IPS DF 4.7 (cell line): ENCODE measurements around the gene TAPT1.

Source experiments
- DNase-seq: peaks from one replicate; pipeline ENCODE4 v3.0.0-alpha.2; 2013; ENCODE audit warnings: low spot score; ENCODE audit errors: extremely low read depth

Gene TAPT1

DNA sequence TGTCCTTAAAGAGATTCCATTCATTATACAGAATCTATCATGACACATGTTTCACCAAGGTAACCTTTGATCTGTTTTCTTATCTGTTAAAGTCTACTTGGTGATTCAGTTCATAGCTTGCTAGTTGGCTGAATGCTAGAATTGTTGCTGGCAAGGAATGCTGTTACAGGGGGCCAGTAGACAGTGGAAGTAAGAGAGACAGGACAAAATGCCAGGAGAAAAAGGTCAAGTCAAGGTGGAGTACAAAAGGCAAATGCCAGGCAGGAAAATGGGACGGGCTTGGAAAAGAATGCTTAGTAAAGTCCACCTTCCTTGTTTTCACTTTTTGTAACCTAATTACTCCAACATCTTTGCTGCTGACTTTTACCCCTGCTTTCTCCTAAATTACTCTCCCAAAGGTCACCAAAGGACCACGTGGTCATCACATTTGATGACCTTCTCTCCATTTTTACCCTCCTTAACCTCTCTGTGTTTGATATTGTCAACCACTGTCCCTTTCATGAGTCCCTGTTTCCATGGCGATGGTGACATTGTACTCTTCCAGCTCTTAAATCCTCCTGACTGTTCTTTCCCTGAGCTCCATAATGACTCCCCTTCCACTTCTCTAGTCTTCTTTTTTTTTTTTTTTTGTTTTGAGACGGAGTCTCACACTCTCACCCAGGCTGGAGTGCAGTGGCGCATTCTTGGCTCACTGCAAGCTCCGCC lies 24.5 kb upstream of the TAPT1 start:
- DNase-seq: no peak

DNA sequence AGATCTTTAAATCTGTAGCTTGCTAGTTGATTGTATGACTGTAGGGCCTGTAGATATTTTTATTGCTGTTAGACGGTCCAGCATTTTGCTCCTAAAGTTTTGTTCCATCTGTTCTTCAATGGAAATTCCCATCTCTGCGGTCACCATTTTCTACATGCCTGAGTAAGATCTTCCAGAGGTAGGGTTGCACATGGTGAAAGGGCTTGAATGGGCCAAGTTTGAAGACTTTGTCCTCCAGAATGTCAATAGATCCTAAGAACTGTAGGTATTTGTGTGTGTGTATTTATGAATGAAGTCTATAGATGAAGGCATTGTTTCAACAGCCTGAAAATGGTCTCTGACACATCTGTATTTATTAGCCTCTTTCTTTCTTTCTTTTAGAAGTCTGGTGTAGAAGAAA lies 22.3 kb upstream of the TAPT1 start:
- DNase-seq: no peak

DNA sequence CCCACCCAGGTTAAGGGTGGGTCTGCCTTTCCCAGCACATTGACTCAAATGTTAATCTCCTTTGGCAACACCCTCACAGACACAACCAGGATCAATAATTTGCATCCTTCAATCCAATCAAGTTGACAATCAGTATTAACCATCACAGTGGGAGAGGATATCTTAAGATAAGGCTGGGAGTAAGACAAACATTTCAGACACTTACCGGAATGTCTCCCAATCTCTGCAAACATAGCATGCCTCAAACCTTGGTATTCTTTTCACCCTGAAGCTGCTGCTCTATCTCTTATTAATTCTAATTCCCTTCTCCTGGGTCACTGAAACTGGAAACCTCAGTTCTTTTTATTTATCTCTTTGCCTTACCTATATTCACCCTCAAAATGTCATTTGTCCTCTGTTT lies 19.0 kb upstream of the TAPT1 start:
- no peak for DNase-seq

DNA sequence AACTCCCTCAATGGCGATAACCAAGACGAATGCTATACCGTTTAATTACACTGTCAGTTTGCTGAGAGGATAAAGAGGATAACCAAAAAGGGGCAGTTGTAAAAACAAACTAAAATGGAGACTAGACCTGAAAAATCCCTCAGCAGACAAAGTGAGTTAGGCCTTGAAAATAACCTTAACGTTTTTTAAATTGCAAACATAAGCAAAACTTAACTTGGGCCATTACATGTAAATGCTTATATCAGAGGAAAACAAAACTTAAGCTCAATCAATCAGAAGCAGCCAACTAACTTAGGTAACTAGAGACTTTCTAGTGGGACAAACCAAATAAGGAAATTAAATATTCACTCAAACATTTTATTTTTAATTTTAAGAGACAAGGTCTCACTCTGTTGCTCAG lies 17.0 kb upstream of the TAPT1 start:
- DNase-seq: no peak

DNA sequence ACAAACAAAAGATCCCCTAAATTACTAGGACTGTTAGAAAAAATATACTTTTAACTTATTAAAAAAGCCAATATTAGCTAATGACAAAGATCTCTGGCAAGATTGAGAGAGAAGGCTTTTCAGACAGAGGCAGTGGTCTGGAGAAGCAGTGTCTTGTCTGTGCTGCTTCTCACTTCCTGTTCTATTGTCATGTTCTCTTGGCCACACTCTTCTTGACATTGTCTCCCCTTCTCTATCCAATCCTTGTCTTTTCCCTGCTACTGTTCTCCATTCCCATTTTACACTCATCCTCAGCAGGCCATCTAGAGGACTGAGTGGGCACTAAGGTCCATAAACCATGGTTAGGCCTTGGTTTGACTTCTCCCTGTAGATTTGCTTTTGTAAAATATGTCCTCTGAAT lies 14.0 kb upstream of the TAPT1 start:
- no peak for DNase-seq

DNA sequence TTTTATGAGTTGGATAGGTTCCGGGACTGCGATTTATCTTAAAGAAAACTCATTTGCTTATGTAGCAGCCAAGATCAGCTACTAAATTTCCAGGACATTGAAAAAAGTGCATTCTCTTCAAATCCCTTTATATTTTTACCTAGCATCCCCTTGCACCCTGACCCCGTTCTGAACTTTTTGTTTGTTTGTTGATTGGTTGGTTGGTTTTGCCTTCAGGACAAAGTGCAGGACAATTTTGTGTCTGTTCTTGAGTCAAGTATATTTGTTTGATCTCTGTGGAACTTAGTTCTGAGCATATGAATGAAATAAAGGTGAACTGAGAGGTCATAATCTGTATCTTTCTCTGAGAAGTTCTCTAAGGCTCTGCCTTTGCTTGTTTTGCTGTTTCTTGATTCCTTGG lies 12.8 kb upstream of the TAPT1 start:
- DNase-seq: no peak

DNA sequence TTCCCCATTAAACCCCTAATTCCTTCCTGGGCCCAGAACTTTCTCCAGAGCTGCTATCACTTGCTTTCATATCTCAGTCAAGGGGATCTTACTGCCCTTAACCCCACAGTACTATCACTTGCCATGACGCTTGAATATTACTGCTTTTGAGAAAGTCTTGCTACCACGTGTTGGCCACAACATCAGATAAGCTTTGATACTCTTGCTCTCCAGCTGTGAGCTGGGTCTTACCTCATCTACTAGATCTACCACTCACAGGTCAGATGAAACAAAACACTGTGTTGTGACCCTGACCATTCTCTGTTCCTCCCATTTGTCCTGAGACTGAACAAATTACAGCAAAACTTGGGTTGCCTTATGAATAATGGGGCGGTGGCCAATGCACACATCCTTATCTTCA lies 12.1 kb upstream of the TAPT1 start:
- no peak for DNase-seq

DNA sequence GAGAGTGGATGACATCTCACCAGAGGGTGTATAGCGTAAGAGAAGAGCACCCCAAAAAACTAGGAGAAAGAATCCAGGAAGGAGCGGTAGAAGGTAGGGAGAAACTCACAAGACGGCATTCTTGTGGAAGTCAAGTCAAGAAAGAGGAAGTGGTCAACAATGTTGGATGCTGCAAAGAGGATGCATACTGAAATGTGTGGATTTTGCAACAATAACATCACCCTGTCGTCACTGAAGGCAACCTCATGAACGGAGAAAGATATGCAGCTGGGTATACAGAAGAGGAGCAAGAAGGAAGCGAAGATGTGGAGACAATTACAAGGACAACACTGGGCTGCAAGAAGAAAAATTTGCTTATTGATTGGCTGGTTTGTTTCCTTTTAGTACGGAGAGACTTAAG lies 11.4 kb upstream of the TAPT1 start:
- DNase-seq: no peak

DNA sequence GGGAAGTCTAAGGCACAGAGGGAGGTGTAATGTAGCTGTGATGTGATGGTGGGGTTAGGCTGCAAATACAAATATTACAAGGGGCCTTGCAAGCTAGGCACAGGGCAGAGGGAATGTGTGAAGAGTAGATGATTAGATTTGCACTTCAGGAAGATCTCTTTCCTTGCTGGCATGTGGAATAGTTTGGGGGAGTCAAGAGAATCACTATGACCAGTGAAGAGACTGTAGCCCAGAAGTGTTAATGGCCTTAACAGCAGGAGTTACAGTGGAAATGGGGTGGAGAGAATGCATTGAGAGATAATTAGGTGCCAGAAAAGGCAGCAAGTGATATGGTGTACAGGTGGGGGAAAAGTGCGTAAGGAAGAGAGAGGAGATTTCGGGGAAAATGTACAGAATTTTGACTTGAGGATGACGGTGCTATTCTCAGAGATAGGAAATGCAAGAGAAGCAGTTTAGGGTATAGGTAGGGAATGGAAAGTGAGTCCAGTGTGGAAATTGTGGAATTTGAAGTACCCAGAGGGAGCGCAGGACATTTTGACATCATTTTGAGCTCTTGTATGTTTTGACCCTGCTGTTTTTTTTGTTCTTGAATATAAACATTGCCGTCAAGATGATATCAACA lies 10.2 kb upstream of the TAPT1 start:
- no peak for DNase-seq

DNA sequence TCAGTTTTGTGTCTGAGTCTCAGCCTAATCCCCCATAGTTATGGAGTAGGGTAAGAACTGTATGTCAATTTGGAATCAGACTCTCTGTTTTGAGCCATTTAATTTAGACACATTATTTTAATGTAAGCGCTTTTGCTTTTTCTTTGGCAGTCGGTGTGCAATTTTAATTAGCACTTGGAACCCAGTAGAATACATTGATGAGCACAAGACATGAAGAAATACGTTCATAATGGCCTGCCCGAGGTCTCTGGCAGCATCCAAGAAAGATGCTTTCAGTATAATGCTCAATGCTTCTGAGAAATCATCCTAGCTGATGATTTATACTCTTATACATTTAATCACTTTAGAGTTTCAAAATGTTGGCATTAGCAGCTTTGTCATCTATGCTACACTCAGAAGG lies 8.9 kb upstream of the TAPT1 start:
- DNase-seq: no peak

DNA sequence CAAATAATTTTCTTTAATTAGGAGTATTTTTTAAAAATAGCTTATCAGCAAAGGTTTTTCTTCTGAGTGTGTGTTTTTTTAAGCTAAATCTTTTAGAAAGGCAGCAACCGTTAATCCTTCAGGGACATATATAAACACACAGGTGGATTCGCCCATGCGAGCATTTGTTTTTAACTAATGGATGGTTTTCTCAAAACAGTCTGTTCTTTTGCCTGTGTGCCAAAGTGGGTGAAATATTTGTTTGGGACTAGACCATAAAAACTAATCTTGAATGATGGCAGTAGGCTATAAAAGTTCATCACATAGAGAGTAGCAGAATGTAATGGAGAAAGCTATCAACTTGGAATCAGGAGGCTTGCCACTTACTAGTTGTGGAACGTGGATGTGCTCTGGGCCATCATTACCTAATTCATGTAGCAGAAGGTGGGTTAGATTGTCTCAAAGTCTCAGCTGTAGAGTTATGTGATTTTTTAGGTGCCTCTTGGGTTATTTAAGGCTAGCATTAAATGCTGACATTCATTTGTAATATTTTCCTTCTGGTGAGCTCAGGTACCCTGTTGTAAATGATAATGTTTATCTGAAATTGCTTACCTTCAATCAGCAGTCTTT lies 7.4 kb upstream of the TAPT1 start:
- no peak for DNase-seq

DNA sequence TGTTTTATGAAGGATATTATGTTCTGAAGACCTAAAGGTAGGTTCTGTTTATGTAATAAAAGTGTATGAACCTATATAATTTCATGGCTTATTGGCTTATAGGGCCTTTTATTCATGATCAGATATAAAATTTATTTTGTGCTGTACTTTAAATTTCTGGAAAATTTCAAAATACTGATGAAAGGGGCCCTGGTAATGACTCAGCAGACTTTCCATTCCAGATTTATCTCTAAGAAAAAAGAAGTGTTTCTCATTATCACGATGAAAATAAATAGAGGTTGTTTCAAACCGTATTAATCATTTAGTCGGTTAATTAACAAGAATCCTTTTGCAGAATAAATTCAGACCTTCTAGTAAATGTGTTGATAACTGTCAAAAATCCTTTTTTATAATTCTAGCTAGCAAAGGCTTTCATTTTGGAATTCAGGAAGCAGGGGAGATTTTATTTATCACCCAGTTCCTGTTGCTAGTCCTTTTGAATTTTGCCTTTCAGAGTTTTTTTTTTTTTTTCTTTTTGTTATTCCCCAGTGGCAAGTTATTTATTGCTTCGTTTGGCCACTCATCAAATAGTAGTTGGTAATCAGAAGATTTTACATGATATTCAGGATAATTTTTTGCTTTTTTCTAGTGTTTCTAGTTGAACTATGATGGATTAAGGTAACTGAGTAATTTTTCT lies 5.4 kb upstream of the TAPT1 start:
- no peak for DNase-seq

DNA sequence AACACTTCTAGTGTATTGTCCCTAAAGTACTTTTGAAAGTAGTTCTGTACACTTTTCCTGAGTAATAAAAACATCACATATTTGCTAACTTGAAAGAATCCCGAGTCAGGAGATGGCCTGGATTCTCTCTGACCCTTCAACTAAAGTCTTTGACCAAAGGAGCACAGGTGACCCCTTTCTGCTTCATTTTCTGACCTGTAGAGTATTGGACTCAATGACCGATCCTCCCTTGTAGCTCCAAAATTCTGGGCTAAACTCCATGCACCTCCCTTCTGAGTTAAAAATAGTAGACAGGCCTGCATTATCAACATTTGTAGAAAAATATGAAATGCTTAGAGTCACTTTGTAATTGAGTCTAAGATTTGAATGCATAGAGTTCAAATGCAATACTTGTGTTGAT lies 4.0 kb upstream of the TAPT1 start:
- DNase-seq: no peak

DNA sequence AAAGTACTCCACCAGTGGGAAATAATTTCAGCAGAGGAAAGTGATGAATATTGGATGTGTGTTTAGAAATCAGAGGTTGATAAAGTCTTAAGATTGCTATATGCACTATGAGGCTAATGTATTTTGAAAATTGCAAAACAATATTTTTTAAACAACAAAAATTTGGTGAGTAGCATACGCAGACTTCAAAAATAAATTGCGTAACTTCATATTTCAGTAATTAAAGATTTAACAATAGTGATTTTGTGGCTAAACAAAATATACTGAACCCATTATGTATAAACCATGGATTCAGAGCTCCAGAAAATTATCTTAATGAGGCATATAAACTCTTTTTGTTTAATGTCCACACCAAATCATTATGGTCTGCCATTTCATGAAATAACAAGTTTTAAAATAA lies 3.3 kb upstream of the TAPT1 start:
- DNase-seq: no peak

DNA sequence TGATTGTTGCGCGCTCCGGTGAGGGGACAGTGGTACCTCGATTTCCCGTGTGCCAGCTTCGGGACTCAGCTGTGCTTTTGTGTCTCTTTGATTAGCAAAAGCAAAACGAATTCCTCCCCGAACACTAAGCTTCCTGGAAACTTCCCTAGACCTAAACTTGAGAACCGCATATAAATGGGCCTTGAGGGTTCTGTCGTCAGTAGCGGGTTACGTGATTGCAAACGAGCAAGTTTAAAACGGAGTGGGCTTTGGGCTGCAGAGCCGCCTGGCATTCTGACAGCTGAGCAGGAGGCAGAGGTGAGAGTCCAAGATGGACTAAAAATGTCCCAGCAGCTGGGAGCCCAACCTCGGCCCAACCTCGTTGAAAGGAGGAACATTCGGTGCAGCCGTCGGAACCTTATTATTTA lies 1.2 kb upstream of the TAPT1 start:
- no peak for DNase-seq

DNA sequence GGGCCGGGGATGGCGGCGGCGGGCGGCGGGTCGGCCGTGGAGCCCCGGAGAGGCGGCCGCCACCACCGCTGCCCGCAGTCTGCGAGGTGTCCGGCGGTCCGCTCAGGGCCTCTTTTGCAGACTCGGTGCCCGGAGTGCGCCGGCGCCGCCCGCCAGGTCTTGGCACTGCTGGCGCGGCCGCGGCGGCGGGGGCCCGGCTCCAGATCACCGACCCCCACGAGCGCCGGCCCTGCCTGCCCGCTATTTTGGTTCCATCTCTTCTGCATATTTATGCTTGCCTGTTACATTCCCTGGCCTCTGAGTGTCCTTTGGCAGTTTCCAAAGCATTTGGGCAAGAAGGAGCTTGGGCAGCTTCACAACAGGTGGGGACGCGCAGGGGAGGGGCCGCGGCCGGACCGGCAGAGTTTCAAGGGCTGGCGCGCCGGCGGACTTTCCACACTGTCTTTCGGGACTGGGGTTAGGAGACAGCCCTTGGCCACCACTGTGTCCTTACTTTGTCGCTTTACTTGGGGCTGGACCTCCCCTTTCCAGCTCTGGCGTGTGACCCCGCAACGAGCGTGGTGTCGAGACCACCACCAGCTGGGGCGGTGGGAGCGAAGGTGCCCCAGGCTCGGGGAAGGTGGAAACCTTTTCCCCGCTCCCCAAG lies 668 bp upstream of the TAPT1 start:
- DNase-seq: no peak

DNA sequence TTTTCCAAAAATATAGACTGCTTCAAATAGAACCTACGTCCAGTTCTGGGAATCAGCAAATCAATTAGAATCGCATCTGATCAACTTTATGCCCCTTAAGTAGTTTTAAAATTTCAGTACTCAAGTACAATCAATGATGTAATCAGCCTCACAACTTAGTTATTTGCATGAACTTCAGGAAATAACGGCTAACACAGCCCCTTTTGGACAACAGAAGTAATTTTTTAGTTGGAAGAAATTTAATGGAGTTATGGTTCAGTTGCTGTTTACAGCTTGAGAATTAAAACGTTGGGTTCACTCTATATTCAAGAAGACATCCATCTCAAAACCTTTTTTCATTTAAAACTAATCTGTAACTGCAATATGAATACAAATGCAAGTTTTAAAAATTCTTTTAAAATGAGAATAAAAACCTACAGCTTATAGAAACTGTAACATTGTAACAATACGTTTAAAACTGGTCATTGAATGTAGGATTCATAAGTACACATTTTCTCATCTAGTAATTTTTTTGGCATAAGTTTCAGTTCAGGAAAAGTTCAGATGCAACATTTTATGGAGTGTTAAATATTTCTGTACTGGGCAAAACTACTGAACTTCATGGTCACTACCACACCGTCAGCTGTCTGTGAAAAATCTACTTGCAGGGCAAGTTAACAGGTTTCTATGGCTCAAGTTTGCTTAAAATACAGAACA lies 956 bp downstream of the TAPT1 start:
- no peak for DNase-seq

DNA sequence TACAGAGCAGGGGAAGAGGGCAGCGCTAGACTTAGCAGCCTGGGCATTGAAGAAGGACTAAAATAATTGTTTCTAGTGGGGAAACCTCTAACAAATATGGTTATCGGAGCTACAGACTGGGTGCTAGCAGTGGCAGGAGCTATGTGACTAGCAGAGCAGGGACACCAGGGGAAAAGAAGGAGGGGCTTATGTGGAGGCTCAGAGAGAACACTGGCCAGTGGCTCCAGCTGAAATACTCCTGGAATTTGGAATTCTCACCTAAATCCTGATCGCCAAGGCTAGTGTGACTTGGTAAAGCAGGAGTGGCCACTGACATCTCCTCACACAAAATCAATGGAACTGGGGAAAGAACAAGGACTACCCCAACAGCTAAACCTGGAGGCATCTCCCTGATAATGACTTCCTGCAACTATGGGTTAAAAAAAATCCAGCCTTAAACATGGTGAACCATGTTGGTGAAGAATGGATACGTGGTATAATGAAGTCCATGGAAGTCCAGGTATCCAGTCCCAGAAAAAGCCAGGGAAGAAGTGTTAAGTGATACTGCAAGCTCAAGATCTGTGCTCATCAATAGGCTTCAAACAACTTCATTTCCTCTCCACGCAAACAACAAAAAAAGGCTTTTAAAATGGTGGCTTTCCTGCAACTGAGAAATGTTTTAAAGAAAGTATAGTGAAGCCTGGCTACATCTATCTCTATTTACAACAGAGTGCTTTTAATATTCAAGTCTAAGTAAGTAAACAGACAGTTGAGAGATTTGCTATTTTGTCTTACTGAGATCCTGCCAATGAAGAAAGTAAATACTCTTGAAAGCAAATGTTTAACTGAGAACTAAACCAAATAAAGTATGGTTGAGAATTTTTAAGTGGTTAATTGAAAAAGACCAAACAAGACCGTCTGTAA lies 1.8 kb downstream of the TAPT1 start:
- DNase-seq: no peak

DNA sequence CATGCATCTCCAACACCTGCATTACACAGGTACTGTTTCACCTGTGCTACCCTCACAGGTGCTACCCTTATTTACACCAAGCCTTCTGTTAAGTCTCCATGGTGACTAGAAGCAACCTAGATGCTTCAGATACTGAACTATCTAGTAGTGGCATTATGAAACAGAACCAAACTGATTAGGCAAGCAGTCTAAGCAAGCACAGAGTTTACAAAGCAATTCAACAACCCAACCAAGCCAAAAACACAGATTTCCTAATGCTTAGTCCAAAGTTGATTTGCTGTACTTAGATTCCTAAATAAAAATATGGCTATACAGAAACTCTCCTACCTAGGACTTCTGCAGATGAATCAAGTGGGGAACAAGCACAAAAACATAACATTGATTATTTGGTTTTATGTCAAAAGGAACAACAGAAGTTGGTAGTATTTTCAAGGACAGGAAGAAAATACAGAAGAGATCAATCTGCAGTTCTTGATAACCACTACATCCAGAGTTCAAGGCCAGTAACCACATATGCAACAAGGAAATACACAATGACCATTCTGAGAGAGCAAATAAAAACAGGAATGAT lies 3.2 kb downstream of the TAPT1 start:
- no peak for DNase-seq

DNA sequence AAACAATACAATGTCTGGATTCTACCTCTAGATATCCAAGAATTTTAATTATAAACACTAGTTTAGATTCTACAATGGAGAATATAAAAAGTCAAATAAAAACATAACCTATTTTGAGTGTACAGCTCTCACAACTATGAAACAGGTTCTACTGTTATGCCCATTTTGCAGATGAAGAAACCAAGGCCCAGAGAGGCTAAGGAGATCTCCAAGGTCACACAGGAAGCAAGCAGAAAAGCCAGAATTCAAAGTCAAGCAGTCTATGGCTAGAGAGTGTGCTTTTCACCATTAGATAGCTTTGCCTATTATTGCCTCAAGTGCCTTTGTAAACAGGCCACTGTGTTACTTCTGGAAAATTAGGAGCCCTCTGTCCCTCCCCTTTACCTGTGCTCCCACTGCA lies 7.3 kb downstream of the TAPT1 start:
- no peak for DNase-seq
